ENCODE data around the gene SIAH2. TPM values are rescaled to one million over a fixed set of nuclear protein-coding genes. Genes with fewer than 3 reads are reported as not detected.

SIAH2 gene
- total and polyA plus RNA-seq, 2 of the 8 experiments (the other 6 are each of a cell fraction or from before 2014, with no cell fraction given): 23.9 to 34.2 TPM

- DNase-seq (ENCODE audit: low read depth in 1 of 2, low spot score in 2 of 2) (no peak), FAIRE-seq (no peak)
- no peak overlapping the region for H4K8ac ChIP-seq (ENCODE audit: extremely low read depth, insufficient read depth, low read length)
- WGBS, 2 experiments (ENCODE audit: extremely low coverage in 1 of 2, insufficient coverage in 1 of 2, insufficient read length in 1 of 2, insufficient replicate concordance in 2 of 2, low coverage in 1 of 2, low lambda C conversion rate in 2 of 2, missing lambda C conversion rate in 1 of 2): 73% methylated on average over 1 of the region's 1 CpG; no CpG with 5 or more reads in 1 of the 2 experiments
- H3K4me3 ChIP-seq (ENCODE audit: extremely low read depth in 1 of 4, insufficient read depth in 2 of 4, low read depth in 3 of 4, low read length in 4 of 4): no peak overlapping the region
- no peak overlapping the region for H2BK12ac ChIP-seq (ENCODE audit: low read depth, low read length)
- H3K23ac ChIP-seq (ENCODE audit: insufficient read length): no peak overlapping the region
- H4K5ac ChIP-seq (ENCODE audit: insufficient read length, low read depth, low read length): no peak overlapping the region
- no peaks in the 10 kb centered on the region for H3K36me3 ChIP-seq (ENCODE audit: control insufficient read depth in 2 of 4, insufficient read depth in 4 of 4, low read length in 3 of 4)
- ChIA-PET CTCF (ENCODE audit: partially characterized antibody) (interaction anchor here (0.6 to 1.2 kb wide), 2 partner anchors 9 to 61 kb away, joined by 3 to 5 read pairs; no protein-coding TSS in a partner anchor), POLR2A (ENCODE audit: partially characterized antibody) (no interaction called here)
- no peak overlapping the region for H2BK20ac ChIP-seq (ENCODE audit: low read length)
- no peak overlapping the region for H3K18ac ChIP-seq (ENCODE audit: extremely low read depth, low read length)
- no peak overlapping the region for H2BK5ac ChIP-seq (ENCODE audit: low read depth, low read length)
- H3K9me3 ChIP-seq (ENCODE audit: insufficient read depth in 2 of 2, low read depth in 1 of 2, low read length in 1 of 2): no peaks in the 10 kb centered on the region
- H3K79me2 ChIP-seq (ENCODE audit: control insufficient read depth in 1 of 2, insufficient read depth in 2 of 2, low read length in 2 of 2): no peaks in the 10 kb centered on the region
- H3K14ac ChIP-seq (ENCODE audit: insufficient read length): no peak overlapping the region
- no peaks in the 10 kb centered on the region for H3K79me1 ChIP-seq (ENCODE audit: low read depth, low read length)
- no peak overlapping the region for H3K56ac ChIP-seq (replicated peaks; ENCODE audit: insufficient read length, low read depth, low read length)
- H3K27me3 ChIP-seq (replicated peaks in 1 of 4; ENCODE audit: control insufficient read depth in 3 of 4, extremely low read depth in 1 of 4, insufficient read depth in 3 of 4, low read length in 3 of 4): no peaks in the 10 kb centered on the region; a peak in 1 of 7 replicates
- TF ChIP-seq SUZ12 (IDR thresholded peaks at IDR 0.05; ENCODE audit: low read length) (no peak), PHF8 (conservative IDR thresholded peaks at IDR 0.05; ENCODE audit: low read depth, low read length) (no peak), EGR1 (IDR thresholded peaks at IDR 0.05; ENCODE audit: borderline replicate concordance, low read depth, low read length) (no peak), BRCA1 (IDR thresholded peaks at IDR 0.05; ENCODE audit: low read depth, low read length) (no peak), BACH1 (IDR thresholded peaks at IDR 0.05; ENCODE audit: low read length) (no peak), SP4 (IDR thresholded peaks at IDR 0.05; ENCODE audit: low read length) (no peak), POLR2A (IDR thresholded peaks at IDR 0.05; ENCODE audit: control extremely low read depth in 1 of 2, low read depth in 2 of 2, low read length in 2 of 2) (no peak), CHD2 (IDR thresholded peaks at IDR 0.05; ENCODE audit: low read length) (no peak), TAF7 (optimal IDR thresholded peaks at IDR 0.05; ENCODE audit: borderline replicate concordance, low read depth, low read length) (no peak), TAF1 (IDR thresholded peaks at IDR 0.05; ENCODE audit: low read depth, low read length) (no peak)
- no peaks in the 10 kb centered on the region for H3K23me2 ChIP-seq (ENCODE audit: low read depth, low read length)
- H2BK120ac ChIP-seq (replicated peaks; ENCODE audit: low read depth, low read length): no peak overlapping the region
- H2AFZ ChIP-seq (ENCODE audit: low read length): no peak overlapping the region
- no peak overlapping the region for H2AK5ac ChIP-seq (ENCODE audit: low read depth, low read length)
- no peak overlapping the region for H3K9ac ChIP-seq (replicated peaks in 1 of 4; ENCODE audit: extremely low read depth in 1 of 4, low read depth in 3 of 4, low read length in 3 of 4)
- H3K4me2 ChIP-seq (ENCODE audit: insufficient read depth in 1 of 2, low read depth in 2 of 2, low read length in 2 of 2): no peak overlapping the region
- no peak overlapping the region for H3K27ac ChIP-seq (ENCODE audit: low read depth, low read length)
- no peaks in the 10 kb centered on the region for H3K4me1 ChIP-seq (replicated peaks in 1 of 4; ENCODE audit: control insufficient read depth in 3 of 4, insufficient read depth in 4 of 4, low read length in 3 of 4)
- no peaks in the 10 kb centered on the region for H4K20me1 ChIP-seq (replicated peaks in 1 of 2; ENCODE audit: control insufficient read depth in 1 of 2, insufficient read depth in 2 of 2, low read length in 2 of 2)
- no peak overlapping the region for H4K91ac ChIP-seq (replicated peaks; ENCODE audit: insufficient read length, low read length)
- no peak overlapping the region for H2BK15ac ChIP-seq (ENCODE audit: low read length)
- no peak overlapping the region for H3K4ac ChIP-seq (replicated peaks; ENCODE audit: insufficient read length, low read depth, low read length)
These were observed 20.3 kb upstream of the SIAH2 start for GRCh38 chr3:150783316-150783715.
